GM03348 (cell line): Measurements from ENCODE around the gene KPNA3.
A peak's percentile ranks its signal among the peaks of the same experiment; 100 is the strongest.
"Not testable (repeated sequence)": the region's sequence is repeated elsewhere in the genome, so short reads cannot be mapped to it uniquely, and the experiment has no call there.

Source experiments
- DNase-seq: peaks from one replicate; pipeline ENCODE4 v3.0.0; 2012; ENCODE audit warnings: low spot score

Gene KPNA3

GRCh38 chr13:49807681-49808080 lies 15.2 kb upstream of the KPNA3 start:
- DNase-seq, result no peak

GRCh38 chr13:49806126-49806536 lies 13.6 kb upstream of the KPNA3 start:
- DNase-seq, result no peak

GRCh38 chr13:49803047-49803446 lies 10.6 kb upstream of the KPNA3 start:
- not testable (repeated sequence) for DNase-seq

GRCh38 chr13:49802426-49802825 lies 9.9 kb upstream of the KPNA3 start:
- DNase-seq, result no peak

- DNase-seq, result peak; percentile 84
Observed at GRCh38 chr13:49791711-49792549, 552 bp downstream of the KPNA3 start.

GRCh38 chr13:49791315-49791710 lies 1.2 kb downstream of the KPNA3 start:
- peak; percentile 13 for DNase-seq

- no peak for DNase-seq
Observed at GRCh38 chr13:49789968-49790367, 2.5 kb downstream of the KPNA3 start.

- no peak for DNase-seq
Observed at GRCh38 chr13:49786401-49787008, 6.0 kb downstream of the KPNA3 start.

- no peak for DNase-seq
Observed at GRCh38 chr13:49784886-49785570, 7.5 kb downstream of the KPNA3 start.

GRCh38 chr13:49783865-49784264 lies 8.6 kb downstream of the KPNA3 start:
- no peak for DNase-seq

GRCh38 chr13:49782784-49783183 lies 9.7 kb downstream of the KPNA3 start:
- DNase-seq, result no peak

- no peak for DNase-seq
Observed at GRCh38 chr13:49781806-49782205, 10.7 kb downstream of the KPNA3 start.

GRCh38 chr13:49779721-49780120 lies 12.8 kb downstream of the KPNA3 start:
- DNase-seq, result no peak

GRCh38 chr13:49777746-49778614 lies 14.5 kb downstream of the KPNA3 start:
- no peak for DNase-seq

GRCh38 chr13:49776871-49777270 lies 15.6 kb downstream of the KPNA3 start:
- DNase-seq, result peak; percentile 55

- DNase-seq, result no peak
Observed at GRCh38 chr13:49774376-49775005, 18.0 kb downstream of the KPNA3 start.

- DNase-seq, result no peak
Observed at GRCh38 chr13:49772828-49773227, 19.7 kb downstream of the KPNA3 start.

GRCh38 chr13:49761811-49762210 lies 30.7 kb downstream of the KPNA3 start:
- not testable (repeated sequence) for DNase-seq

- DNase-seq, result no peak
Observed at GRCh38 chr13:49760558-49760957, 31.9 kb downstream of the KPNA3 start.

- DNase-seq, result no peak
Observed at GRCh38 chr13:49759503-49759902, 33.0 kb downstream of the KPNA3 start.

- no peak for DNase-seq
Observed at GRCh38 chr13:49756263-49756662, 36.2 kb downstream of the KPNA3 start.

GRCh38 chr13:49754146-49754545 lies 38.3 kb downstream of the KPNA3 start:
- no peak for DNase-seq
